ENCODE measurements around the gene ABCC1.

Gene ABCC1

DNA sequence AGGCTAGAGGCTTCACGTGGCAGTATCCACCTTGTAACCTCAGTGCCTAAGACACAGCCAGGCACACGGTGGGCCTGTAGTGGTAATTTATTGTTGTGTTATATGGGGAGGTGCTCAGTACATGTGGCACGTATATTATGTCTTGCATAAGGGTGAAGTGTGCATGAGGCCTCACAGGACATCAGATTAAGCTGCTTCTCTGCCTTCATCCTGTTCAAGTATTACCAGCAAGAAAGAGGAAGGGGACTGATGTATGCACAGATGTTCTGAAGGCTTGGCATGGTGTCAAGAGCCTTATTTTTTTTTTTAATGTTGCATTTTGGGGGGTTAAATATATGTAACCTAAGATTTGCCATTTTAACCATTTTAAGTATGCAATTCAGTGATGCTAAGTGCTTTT lies 71.6 kb downstream of the ABCC1 start:
- no peak for DNase-seq (ENCODE audit: low spot score)

DNA sequence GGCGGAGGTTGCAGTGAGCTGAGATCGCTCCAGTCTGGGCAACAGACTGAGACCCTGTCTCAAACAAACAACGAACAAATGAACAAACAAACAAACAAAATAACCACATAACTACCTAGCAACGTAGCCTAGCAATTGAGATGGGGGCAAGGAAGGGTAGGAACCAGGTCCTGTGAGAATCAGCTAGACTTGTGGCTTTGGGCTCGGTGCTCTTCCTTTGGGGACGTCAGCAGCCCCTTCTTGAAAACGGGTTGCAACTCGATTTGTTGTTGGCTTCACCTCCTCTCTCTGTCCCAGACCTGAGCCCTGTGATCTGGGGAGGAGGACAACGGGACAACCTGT lies 72.2 kb downstream of the ABCC1 start:
- DNase-seq (ENCODE audit: low spot score), result no peak

DNA sequence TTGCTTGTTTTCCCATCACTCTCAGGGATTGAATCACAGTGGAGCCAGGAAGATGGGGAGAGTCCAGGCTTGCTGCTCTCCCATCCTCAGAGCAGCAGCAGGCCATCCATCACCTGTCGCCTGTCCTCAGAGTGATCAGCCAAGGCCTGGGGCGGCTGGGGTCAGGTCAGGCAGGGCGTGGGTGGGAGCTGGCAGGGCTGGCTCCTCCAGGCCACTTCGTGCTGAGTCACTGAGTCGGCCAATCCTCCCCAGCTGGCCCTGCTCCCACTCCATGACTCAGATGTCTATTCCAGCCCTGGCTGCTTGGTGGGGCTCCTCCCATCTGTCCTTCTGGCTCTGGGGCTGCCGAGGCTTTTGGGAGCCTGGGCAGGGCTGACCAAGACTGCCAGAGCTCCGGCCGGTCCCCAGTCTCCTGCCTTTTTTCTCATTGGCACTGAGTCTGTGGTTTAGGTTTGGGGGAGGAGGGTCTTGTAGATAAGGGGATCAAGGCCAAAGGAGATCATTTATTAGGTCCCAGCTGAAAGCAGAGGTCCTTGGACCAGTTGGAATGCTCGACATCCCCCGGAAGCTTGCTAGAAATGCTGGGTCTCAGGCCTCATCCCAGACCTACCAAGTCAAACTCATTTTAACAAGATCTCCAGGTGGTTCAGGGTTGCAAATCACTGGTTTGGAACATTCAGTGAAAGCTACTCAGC lies 72.7 kb downstream of the ABCC1 start:
- DNase-seq (ENCODE audit: low spot score), result no peak

DNA sequence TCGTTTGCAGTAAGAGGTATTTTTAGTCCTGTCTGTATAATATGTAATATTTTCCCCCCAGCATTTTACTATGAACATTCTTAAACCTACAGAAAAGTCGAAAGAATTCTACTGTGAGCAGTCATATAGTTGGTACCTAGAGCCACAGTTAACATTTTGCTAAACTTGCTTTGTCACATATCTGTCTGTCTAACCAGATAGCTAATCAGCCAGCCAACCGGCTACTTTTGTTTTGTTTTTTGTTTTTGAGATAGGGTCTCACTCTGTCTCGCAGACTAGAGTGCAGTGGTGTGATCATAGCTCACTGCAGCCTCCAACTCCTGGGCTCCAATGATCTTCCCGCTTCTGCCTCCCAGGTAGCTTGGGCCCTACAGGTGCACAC lies 73.3 kb downstream of the ABCC1 start:
- DNase-seq (ENCODE audit: low spot score), result no peak

DNA sequence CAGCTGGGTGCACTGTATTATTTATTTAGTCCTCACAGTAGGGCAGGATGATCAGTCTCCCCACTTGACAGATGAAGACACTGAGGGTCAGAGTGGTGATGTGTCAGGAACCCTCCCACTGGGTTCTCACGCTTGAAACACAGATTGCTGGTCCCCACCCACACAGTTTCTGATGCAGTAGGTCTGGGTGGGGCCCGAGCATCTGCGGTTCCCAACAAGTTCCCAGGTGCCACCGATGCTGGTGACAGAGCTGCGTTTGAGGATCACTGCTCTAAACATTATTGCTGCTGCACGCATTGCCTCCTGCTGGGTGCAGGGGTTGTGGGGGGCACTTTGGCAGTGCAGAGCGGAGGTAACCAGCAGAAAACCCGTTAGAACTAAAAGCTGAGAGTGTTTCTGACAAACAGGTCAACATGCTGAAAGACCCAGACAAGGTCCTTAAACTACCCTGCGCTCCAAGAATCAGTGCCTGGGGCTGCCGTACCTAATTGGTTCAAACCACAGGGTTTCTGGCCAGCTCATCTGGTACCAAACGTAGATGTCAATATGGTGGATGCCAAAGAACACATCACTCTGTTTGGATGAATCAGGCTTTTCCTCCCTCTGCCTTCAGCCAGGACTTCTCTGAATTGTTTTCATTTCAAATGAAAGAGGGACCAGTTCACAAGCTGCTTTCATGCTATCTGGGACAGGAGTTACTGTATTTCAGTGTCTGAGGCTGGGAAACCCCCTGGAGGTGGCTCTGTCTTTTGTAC lies 76.0 kb downstream of the ABCC1 start:
- no peak for DNase-seq (ENCODE audit: low spot score)

DNA sequence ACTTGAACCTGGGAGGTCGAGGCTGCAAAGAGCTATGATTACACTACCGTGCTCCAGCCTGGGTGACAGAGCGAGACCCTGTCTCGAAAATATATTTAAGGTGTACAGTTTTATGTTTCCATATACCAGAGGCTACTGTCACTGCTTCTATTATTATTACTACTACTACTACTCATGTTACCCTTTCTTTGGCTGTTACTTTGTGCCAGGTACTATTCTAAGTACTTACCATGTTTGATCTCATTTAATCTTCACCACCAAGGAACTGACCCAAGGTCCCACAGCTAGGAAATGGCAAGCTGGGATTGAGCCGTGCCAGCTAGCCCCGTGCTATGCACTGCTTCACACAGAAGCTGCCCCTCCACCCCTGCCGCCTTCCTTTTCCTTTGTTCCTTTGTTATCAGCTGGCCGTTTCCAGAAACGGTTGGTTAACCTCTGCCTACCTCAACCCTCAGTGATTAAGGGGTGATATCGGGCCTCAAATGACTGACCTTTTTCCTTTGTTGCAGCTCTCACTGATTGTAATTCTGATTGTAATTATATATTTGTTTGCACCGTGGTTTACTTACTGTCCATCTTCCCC lies 78.4 kb downstream of the ABCC1 start:
- no peak for DNase-seq (ENCODE audit: low spot score)

DNA sequence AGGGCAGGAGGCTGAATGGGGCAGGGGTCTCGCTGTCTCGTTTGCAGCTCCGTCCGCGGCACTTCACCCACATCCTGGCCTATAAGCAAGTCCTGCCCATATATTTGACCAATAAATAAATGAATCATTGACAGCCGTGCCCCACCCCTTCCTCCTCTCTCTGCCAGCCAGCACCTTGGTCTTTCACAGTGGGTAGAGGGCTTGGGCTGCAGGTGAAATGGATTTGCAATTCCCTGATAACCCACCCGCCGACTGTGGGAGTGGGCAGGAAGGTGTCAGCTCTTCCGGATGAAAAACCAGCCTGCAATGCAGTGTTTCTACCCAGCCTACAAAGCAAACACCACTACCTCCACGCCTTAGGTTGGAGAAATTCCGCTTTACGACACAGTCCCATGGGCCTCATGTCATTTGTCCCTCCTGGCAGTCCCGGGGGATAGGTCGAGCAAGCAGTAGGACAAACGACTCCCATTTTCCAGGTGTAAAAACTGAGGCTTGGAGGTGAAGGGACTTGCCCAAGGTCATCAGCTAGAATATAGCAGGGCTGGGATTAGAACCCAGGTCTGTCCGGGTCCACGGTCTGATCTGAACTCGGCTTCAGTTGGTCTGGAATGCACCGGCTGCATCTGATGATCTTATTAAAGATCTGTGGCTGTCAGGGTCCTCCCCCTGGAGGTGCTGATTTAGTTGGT lies 79.0 kb downstream of the ABCC1 start:
- DNase-seq (ENCODE audit: low spot score), result no peak

DNA sequence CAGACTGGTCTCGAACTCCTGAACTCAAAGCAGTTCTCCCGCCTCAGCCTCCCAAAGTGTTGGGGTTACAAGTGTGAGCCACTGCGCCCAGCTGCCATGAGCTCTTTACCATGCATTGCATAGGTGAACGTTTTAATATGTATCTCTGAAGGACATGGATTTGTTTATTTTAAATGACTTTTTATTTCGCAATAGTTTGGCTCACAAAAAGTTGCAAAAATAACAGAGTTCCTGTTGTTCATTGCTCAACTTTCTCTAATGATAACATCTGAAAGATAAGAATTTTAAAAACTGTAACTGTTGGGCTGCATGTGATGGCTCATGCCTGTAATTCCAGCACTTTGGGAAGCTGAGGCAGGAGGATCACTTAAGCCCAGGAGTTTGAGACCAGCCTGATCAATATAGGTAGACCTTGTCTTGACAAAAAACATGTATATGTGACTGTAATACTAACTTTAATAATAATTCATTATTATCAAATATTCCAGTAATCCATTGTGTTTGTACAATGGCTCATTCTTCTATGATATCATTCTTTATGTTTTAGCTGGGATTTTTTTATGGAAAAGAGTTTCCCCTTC lies 80.1 kb downstream of the ABCC1 start:
- no peak for DNase-seq (ENCODE audit: low spot score)

DNA sequence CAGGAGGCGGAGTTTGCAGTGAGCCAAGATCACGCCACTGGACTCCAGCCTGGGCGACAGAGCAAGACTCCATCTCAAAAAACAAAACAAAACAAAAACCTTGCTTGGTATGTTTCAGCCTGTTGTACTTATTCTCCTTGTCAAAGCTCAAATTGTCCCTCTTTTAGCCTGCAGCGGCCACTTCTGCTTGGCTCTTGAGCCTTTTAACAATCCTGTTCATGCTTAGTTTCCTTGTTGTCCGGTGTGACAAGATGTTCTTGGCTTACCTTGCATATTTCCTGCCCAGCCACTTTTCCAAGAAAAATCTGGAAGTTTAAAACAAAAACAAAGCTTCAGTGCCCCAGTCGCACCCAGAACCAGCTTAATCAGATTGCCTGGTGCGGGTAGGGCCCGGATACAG lies 81.0 kb downstream of the ABCC1 start:
- DNase-seq (ENCODE audit: low spot score), result no peak

DNA sequence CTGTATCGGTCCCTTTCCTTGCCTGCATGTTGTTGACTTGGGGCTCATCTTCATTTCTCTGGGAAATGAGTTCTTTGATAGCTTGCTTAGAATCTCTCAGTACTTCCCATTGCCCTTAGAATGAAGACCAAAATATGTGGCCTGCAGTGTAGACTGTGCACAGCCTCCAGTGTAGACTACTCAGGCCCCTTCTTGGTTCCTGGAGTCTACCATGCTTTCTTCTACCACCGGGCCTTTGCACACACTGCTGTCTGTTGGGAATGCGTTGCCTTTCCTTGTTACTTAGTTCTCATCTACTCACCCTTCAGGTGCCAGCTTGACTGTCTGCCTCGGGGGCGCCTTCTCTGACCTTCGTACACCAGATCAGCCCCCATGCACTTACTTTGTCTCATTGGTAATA lies 82.0 kb downstream of the ABCC1 start:
- DNase-seq (ENCODE audit: low spot score), result no peak

DNA sequence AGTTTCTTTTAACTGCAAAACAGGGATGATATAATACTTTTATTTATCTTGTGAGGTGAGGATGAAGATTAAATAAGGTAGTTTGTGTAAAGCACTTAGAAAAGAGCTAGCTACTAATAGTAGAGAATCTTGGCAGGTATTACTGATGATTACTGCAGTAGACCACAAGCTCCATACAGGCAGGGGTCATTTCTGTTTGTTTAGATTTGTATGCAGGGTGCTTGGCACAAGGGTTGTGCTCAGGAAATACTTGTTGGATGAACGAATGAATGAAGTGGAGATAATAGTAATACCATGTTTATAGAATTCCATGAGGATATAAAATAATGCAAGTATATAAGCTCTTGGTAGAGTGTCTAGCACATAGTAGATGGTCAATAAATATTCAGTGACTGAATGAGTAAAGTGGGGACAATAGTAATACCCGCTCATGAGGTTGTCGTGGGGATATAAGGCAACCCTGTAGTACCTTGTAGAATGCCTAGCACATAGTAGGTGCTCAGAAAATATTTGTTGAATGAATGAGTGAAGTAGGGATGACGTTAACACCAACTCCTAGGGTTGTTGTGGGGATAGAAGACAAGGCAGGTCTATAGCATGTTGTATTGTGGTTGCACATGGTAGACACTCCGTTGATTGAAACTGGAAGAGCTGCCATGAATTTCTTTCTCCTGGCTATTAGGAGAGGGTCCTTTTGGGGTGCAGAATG lies 83.0 kb downstream of the ABCC1 start:
- no peak for DNase-seq (ENCODE audit: low spot score)

DNA sequence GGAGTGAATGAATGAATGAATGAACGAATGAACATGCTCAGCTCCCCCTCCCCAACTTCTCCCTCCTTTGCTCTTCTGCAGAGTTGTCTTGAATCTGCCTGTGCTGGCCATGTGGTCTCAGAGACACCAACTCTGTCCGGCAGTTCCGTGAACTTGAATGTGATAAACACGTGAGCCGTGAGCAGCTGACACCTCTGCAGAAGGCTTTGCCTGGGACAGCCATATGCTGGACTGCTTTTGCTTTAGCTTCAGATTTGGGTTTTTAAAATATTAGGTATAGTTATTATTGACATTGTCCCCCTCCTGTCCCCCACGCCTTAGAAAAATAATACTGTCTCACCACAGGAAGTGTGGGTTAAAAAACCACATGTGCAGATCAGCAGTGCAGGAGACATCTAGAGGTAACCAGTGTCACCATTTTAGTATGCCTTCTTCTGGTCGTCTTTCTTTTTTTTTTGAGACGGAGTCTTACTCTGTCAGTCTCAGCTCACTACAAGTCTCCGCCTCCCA lies 83.8 kb downstream of the ABCC1 start:
- DNase-seq (ENCODE audit: low spot score), result no peak

DNA sequence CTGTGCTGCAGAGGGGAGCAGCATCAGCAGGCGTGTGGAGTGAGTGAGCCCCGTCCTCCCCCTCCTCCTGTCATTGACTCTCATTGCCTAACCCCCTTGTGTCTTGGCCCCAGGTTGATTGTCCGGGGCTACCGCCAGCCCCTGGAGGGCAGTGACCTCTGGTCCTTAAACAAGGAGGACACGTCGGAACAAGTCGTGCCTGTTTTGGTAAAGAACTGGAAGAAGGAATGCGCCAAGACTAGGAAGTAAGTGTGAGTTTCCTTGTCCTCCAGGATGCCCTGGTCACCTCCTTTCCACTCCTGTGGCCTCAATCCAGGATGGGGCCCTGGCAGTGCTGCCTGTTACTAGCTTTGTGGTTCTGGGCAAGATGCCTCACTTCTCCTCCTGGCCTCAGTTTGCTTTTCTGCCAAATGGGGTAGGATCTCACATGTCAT lies 87.0 kb downstream of the ABCC1 start:
- DNase-seq (ENCODE audit: low spot score), result no peak

DNA sequence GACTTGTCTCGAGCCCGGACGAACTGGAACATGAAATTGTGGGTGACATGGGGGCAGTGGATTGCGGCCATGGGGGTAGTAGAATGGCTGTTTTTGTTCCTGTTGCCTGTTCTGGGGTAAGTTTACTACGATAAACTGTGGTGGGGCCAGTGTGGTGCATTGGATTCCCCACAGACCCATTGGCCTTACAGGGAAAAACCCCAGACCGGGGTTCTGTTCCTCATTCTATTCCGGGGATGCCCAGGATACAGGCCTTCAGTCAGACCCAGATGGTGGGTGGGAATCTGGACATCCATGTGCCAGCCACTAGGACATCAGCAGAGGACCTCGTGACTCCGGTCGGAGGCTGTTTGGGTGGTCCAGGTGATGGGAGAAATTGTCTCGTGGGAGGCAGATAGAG lies 88.1 kb downstream of the ABCC1 start:
- DNase-seq (ENCODE audit: low spot score), result no peak

DNA sequence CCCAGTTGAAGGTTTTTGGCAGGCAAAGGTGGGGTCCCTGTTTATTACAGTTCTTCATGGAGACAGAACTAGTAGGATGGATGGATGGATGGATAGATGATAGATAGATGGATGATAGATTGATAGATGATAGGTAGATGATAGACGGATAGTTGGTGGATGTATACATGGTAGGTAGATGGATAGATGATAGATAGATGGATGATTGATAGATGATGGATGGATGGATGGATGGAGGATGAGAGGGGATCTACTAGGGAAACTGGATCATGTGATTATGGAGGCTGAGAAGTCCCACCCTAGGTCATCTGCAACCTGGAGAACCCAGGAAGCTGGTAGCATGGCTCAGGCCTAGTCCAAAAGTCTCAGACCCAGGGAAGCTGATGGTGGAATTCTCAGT lies 88.6 kb downstream of the ABCC1 start:
- DNase-seq (ENCODE audit: low spot score), result no peak

DNA sequence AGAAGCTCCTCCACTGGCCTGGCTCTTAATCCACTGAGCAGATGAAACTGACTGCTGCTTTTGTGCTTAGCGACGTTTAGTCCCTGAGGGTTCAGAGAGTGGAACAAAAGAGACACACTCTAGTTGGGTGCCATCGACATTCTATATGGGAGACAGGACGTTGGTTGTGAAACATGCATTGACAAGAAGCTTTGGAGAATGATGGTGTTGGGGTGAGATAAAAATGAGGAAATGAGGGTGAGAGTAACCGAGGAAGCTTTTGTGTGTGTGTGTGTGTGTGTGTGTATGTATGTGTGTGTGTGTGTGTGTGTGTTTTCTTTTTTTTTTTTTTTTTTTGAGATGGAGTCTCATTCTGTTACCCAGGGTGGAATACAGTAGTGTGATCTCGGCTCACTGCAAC lies 89.5 kb downstream of the ABCC1 start:
- DNase-seq (ENCODE audit: low spot score), result no peak

DNA sequence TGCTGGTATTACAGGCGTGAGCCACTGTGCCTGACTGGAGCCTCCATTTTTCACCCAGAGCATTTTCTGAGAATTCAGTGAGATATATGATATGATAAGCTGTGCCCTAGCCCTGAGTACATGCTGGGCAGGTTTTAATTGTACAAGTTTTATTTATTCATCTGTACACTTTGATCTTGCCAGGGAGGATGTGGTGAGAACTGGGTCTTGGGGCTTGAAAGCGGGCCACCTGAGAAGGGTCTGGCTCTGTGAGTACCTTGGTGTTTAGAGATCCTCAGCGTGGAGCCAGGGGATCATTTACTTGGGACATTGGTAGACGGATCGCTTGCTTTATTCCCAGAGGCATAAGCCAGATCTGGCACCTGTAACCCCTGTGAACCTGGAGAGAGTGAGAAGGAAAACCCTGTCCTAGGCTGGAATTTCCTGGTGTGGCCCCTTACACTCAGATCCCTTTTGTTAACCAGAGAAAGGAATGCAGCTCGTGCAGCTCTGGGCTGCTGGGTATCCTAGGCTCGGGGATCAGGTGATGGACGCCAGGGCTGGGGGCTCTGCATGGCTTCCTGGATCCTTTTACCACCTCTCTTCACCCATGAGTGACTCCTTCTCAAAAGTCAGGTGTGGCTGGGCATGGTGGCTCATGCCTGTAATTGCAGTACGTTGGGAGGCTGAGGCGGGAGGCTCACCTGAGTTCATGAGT lies 91.9 kb downstream of the ABCC1 start:
- no peak for DNase-seq (ENCODE audit: low spot score)

DNA sequence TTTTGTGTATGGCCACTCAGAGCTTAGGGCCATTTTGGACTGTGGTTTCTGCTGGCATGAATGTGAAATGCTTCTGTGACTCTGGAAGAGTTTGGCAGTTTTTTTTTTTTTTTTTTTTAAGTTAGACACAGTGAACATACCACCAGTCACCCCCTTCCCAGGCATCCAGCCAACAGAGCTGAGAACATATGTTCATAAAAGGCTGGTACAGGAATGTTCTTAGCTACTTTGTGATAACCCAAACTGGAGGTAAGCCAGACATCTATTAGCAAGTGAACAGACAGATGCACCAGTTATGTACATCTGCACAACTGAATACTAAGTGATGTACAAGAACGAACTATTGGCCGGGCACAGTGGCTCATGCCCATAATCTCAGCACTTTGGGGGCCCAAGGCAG lies 92.7 kb downstream of the ABCC1 start:
- DNase-seq (ENCODE audit: low spot score), result no peak

DNA sequence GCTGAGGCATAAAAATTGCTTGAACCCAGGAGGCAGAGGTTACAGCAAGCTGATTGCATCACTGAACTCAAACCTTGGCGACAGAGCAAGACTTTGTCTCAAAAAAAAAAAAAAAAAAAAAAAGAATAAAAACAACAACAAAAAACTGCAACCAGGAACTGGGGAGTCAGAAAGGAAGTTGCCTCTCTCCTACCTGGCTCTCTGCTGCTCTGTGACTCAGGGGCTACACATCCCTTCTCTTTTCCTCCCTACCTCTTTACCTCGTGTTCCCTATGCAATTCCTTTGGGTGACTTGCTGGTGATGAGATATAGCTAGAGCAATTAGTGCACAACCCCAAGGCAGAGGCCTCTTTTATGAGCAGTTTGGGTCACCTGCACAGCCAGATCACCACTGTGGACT lies 95.9 kb downstream of the ABCC1 start:
- DNase-seq (ENCODE audit: low spot score), result no peak

DNA sequence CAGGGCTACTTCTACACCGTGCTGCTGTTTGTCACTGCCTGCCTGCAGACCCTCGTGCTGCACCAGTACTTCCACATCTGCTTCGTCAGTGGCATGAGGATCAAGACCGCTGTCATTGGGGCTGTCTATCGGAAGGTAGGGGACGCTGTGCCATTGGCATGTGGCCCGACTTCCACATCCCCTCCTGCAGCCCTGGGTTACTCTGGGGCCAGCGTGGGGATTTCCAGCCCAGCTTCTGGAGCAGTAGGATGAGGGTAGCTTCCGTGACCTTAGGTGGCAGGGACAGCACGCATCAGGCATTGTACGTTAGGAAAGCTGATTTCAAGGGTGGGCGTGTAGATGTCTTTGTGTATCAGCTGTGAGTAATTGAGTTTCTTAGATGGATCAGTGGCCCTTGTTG lies 96.5 kb downstream of the ABCC1 start:
- DNase-seq (ENCODE audit: low spot score), result no peak

DNA sequence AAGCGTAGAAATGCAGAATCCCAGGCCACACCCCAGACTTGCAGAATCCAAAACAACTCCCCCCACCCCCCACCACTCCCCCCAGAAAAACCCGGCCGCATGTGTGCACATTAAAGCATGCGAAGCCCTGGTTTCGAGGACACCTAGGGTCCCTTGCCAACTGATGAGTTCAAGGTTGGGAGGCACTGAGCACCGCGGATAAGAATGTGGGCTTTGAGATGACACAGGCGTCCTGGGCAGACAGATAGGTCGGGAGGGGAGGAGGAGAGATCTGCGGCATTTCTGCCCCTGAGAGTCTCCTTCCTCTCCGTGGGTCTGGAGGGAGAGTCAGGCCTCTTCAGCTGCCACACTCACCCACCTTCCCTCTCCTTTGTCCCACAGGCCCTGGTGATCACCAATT lies 98.3 kb downstream of the ABCC1 start:
- DNase-seq (ENCODE audit: low spot score), result no peak

All from germinal center (tissue), 1 donor.